Duodenal mucosa (tissue), 2 donors: ENCODE results near the gene FAM135A.
"Not testable (repeated sequence)": the region's sequence is repeated elsewhere in the genome, so short reads cannot be mapped to it uniquely, and the experiment has no call there.

ENCODE experiments used
- H3K27ac ChIP-seq: one replicate; pipeline ENCODE4 v1.7.0; 2013; ENCODE audit warnings: low read depth, low read length
- H3K27me3 ChIP-seq, 2 donors: one replicate each; pipeline ENCODE4 v1.7.0; 2013; ENCODE audit warnings: low read length in 2 of 2, control low read depth in 1 of 2; ENCODE audit not compliant: insufficient read depth in 2 of 2, control insufficient read depth in 1 of 2
- H3K36me3 ChIP-seq, 2 donors: one replicate each; pipeline ENCODE4 v1.7.0; 2013; ENCODE audit warnings: low read length in 2 of 2, control low read depth in 1 of 2; ENCODE audit not compliant: insufficient read depth in 2 of 2, control insufficient read depth in 1 of 2
- H3K4me1 ChIP-seq, 2 donors: one replicate each; pipeline ENCODE4 v1.7.0; 2013; ENCODE audit warnings: low read length in 2 of 2, control low read depth in 1 of 2; ENCODE audit not compliant: insufficient read depth in 2 of 2, control insufficient read depth in 1 of 2
- H3K4me3 ChIP-seq, 2 donors: one replicate each; pipeline ENCODE4 v1.7.0; 2013; ENCODE audit warnings: low read length in 2 of 2, low read depth in 1 of 2
- H3K9ac ChIP-seq, 2 donors: one replicate each; pipeline ENCODE4 v1.7.0; 2013; ENCODE audit warnings: low read length in 2 of 2, low read depth in 1 of 2
- H3K9me3 ChIP-seq, 2 donors: one replicate each; pipeline ENCODE4 v1.7.0; 2013; ENCODE audit warnings: low read length in 2 of 2, control low read depth in 1 of 2; ENCODE audit not compliant: control insufficient read depth in 1 of 2

The FAM135A gene

DNA sequence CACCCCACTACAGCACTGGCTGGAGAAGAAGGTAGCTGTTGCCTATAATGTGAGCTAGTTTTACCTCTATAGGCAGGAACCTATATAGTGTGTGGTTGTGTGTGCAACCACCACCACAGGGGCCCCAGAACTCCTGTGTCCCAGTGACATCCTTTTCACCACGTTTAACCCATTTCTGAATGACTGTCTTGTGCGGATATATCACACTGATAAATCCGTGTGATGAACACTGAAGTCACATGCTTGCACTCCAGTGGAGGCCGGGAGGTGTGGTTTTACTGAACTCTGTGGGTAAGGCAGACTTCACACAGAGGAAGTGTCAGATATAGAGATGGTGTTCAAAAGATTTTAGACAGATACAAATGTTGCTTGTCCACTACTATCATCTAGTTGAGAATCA lies 185.9 kb downstream of the FAM135A start:
- Histone ChIP-seq H3K9ac (no peak overlapping the region), H3K9me3 (no peaks in the 10 kb centered on the region), H3K27me3 (no peaks in the 10 kb centered on the region), H3K36me3 (no peaks in the 10 kb centered on the region), H3K4me3 (no peak overlapping the region), H3K4me1 (no peaks in the 10 kb centered on the region), H3K27ac (no peak overlapping the region)

GRCh38 chr6:70601014-70601413 lies 187.7 kb downstream of the FAM135A start:
- Histone ChIP-seq H3K4me1 (no peaks in the 10 kb centered on the region), H3K27ac (no peak overlapping the region), H3K36me3 (no peaks in the 10 kb centered on the region)

GRCh38 chr6:70604254-70604653 lies 190.9 kb downstream of the FAM135A start:
- Histone ChIP-seq H3K9ac (no peak overlapping the region), H3K27ac (no peak overlapping the region), H3K36me3 (no peaks in the 10 kb centered on the region), H3K4me1 (no peaks in the 10 kb centered on the region), H3K9me3 (no peaks in the 10 kb centered on the region), H3K4me3 (no peak overlapping the region), H3K27me3 (no peaks in the 10 kb centered on the region)

More at GRCh38 chr6:70601014-70601413, 187.7 kb downstream of the FAM135A start:
- Histone ChIP-seq H3K9ac (no peak overlapping the region), H3K4me3 (no peak overlapping the region), H3K9me3 (no peaks in the 10 kb centered on the region), H3K27me3 (no peaks in the 10 kb centered on the region)

- H3K27ac ChIP-seq, H3K4me1 ChIP-seq, H3K36me3 ChIP-seq, H3K9ac ChIP-seq, H3K4me3 ChIP-seq, H3K27me3 ChIP-seq, H3K9me3 ChIP-seq: not testable (repeated sequence)
Observed at GRCh38 chr6:70607371-70607770, 194.1 kb downstream of the FAM135A start.

DNA sequence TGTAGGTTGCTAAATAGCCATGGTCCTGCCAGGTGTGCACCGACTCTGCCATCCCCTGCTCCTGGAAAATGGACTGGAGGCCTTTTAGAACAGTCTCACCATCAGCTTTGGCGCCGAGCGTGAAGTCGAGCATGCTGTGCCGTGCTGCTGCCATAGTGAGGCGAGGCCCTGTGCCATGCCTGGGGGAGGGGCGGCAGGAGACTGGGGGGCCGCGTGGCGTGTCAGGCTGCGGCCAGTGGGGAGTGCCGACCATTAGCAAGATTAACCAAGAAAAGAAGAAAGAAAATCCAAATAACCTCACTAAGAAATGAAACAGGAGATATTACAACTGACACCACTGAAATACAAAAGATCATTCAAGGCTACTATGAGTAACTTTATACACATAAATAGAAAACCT lies 195.9 kb downstream of the FAM135A start:
- H3K27ac ChIP-seq, H3K36me3 ChIP-seq, H3K4me1 ChIP-seq, H3K9me3 ChIP-seq, H3K27me3 ChIP-seq, H3K9ac ChIP-seq, H3K4me3 ChIP-seq: not testable (repeated sequence)
